Prostate gland (tissue), 2 donors: ENCODE measurements around the gene MAN2C1.

Experiments used
- CTCF ChIP-seq, 4 experiments: fragments of 200-600 bp in 2 of 4; fragments of 450-650 bp in 2 of 4; sonication (generic) in 2 of 4; IDR thresholded peaks; 1 replicate in 3 of 4; 2 replicates in 1 of 4; pipeline ENCODE4 v1.5.1; 2016 to 2019; ENCODE audit warnings: antibody characterized with exemption in 4 of 4, mild to moderate bottlenecking in 2 of 4, moderate library complexity in 2 of 4
- POLR2AphosphoS5 ChIP-seq: sonication (generic); formaldehyde crosslinking; IDR thresholded peaks from one replicate; pipeline ENCODE4 v1.6.1; 2017; ENCODE audit warnings: antibody characterized with exemption

- TF ChIP-seq CTCF (IDR thresholded peaks at IDR 0.05) (no peak), POLR2AphosphoS5 (no peak)
These were observed 29.7 kb downstream of the MAN2C1 start for GRCh38 chr15:75338661-75339240.
